Hepatocyte (in vitro differentiated cells): Measurements from ENCODE around the gene SLC12A4.

Experiments
- EZH2 ChIP-seq: fragments of 200-600 bp; sonication (generic); IDR thresholded peaks from 2 replicates; pipeline ENCODE4 v1.6.1; 2016; ENCODE audit warnings: antibody characterized with exemption, mild to moderate bottlenecking, borderline replicate concordance
- EZH2phosphoT487 ChIP-seq: fragments of 200-600 bp; sonication (generic); IDR thresholded peaks from one replicate; pipeline ENCODE4 v1.6.1; 2018; ENCODE audit warnings: antibody characterized with exemption, mild to moderate bottlenecking, low read depth, moderate library complexity; ENCODE audit not compliant: unreplicated experiment, severe bottlenecking
- TF ChIP-seq, protein P1 (sequence below): fragments of 200-600 bp; sonication (generic); IDR thresholded peaks from 2 replicates; pipeline ENCODE4 v1.5.1; 2016; ENCODE audit warnings: antibody characterized with exemption, mild to moderate bottlenecking; ENCODE audit not compliant: poor library complexity

DNA sequence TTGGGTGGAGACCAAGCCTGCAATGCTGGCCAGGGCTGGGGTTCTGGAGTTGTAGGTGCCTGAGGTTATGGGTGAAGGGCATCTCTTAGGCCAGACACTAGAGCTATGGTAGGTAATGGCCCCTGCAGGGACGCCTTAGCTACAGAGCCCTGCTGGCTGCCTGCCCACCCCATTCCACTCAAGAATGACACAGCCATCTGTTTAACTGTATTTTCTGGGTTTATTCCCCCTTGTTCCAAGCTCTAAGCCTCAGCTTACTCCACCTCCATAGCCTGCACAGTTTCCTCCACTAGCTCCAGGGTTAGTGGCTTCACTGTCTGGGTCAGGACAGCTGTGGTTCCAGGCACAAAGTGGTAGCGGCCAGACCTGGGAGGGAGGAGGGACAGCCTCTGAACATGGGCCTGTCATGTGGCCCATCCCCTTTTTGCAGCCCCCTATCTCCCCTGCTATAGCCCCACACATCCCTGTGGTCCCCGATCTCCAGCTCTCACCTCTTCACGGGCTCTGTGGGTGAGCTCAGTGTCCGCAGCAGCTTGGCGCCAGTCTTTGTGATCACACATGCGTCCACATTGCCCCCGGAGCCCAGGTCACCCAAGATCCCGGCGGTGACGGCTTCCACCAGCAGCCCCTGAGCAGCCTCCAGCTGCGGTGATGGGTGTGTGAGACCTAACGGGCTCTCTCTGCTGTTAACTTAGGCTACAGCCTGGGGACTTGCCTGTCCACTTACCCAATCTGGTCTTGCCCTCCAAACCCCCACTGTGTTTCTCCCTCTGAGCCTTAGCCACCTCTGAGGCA, 33.9 kb downstream of the SLC12A4 start:
- TF ChIP-seq, protein P1, sequence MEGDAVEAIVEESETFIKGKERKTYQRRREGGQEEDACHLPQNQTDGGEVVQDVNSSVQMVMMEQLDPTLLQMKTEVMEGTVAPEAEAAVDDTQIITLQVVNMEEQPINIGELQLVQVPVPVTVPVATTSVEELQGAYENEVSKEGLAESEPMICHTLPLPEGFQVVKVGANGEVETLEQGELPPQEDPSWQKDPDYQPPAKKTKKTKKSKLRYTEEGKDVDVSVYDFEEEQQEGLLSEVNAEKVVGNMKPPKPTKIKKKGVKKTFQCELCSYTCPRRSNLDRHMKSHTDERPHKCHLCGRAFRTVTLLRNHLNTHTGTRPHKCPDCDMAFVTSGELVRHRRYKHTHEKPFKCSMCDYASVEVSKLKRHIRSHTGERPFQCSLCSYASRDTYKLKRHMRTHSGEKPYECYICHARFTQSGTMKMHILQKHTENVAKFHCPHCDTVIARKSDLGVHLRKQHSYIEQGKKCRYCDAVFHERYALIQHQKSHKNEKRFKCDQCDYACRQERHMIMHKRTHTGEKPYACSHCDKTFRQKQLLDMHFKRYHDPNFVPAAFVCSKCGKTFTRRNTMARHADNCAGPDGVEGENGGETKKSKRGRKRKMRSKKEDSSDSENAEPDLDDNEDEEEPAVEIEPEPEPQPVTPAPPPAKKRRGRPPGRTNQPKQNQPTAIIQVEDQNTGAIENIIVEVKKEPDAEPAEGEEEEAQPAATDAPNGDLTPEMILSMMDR, result no peak
- TF ChIP-seq EZH2 (no peak), EZH2phosphoT487 (no peak)
